Measurements from ENCODE around the gene PRRG4. TPM values are rescaled to one million over a fixed set of nuclear protein-coding genes. Genes with fewer than 3 reads are reported as not detected.
"Not testable (repeated sequence)": the region's sequence is repeated elsewhere in the genome, so short reads cannot be mapped to it uniquely, and the experiment has no call there.

PRRG4 gene
- not detected for polyA plus RNA-seq

DNA sequence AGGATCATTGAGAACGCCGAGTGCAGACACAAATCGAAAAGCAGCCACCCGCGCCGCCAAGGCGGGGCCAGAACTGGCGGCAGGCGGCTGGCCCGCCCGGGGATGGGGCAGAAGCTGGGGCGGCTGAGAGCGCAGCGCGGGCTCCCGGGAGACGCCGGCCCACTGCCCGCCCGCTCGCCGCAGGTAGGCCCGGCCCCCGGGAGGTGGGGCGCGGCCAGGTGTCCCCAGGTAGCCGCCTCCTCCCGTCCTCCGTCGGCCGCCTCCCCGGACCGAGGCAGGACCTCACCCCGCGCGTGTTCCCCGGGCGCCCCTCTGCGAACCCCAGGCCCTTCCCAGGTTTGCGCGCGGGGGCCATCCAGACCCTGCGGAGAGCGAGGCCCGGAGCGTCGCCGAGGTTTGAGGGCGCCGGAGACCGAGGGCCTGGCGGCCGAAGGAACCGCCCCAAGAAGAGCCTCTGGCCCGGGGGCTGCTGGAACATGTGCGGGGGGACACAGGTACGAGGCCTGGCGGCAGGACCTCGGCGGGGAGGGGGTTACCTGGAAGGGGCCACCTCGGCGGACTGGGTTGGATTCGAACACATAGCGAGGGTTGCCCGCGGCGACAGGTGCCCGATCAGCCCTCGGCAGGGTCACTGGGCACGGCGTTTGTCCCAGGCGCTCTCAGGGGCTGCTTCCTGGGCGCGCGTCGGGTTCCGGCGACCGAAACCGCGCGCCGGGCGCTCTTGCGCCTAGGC, at the start of gene PRRG4:
TSS of gene PRRG4 (plus strand) at position 248 of the 733 bp plus-strand sequence. CDS start 603 bp downstream, outside the sequence.
- Mint-ChIP-seq H3K4me3 (peak within 1 kb of the TSS; percentile 76 to 86 (median 82)), H3K27ac (no peak within 1 kb of the TSS), H3K36me3 (no peaks in the 10 kb centered on the region), H3K4me1 (peaks cover 12 to 19% of the 10 kb centered on the region in 2 donors), H3K27me3 (ENCODE audit: low read depth in 3 of 3) (peaks cover 5 to 11% (median 5%) of the 10 kb centered on the region in 3 donors), H3K9me3 (no peaks in the 10 kb centered on the region)
- no peak for DNase-seq

DNA sequence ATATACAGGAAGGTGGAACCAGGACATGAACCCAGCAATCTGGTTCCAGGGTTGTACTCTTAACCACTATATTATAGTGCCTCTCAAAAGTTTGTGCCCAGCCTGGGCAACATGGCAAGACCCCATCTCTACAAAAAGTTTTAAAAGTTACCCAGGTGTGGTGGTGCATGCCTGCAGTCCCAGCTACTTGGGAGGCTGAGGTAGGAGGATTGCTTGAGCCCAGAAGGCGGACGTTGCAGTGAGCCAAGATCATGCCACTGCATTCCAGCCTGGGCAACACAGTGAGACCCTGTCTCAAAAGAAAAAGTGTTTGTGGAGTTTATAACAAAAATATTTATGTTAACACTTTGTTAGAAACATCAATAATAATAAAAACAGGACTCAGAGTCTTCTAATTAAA, 48.9 kb upstream of the PRRG4 start:
- H3K27ac Mint-ChIP-seq; H3K36me3 Mint-ChIP-seq; H3K4me3 Mint-ChIP-seq; DNase-seq; H3K4me1 Mint-ChIP-seq; H3K9me3 Mint-ChIP-seq; H3K27me3 Mint-ChIP-seq (ENCODE audit: low read depth in 3 of 3): not testable (repeated sequence)

DNA sequence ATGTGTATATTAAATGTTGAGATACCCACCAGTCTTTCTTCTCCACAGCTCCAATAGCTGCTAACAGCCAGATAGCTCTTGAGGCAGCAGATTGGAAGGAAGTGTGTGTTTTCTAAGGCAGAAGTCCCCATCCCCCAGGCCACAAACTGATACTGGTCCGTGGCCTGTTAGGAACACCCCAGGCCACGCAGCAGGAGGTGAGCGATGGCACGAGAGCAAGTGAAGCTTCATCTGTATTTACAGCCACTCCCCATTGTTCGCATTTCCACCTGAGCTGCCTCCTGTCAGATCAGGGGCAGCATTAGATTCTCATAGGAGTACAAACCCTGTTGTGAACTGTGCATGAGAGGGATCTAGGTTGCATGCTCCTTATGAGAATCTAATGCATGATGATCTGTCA, 48.0 kb upstream of the PRRG4 start:
- DNase-seq: no peak
- Mint-ChIP-seq H3K4me3 (no peak overlapping the region), H3K4me1 (no peaks in the 10 kb centered on the region), H3K36me3 (no peaks in the 10 kb centered on the region), H3K27ac (no peak overlapping the region), H3K27me3 (ENCODE audit: low read depth in 3 of 3) (peaks cover 0 to 3% (median 1%) of the 10 kb centered on the region in 3 donors), H3K9me3 (no peaks in the 10 kb centered on the region)

DNA sequence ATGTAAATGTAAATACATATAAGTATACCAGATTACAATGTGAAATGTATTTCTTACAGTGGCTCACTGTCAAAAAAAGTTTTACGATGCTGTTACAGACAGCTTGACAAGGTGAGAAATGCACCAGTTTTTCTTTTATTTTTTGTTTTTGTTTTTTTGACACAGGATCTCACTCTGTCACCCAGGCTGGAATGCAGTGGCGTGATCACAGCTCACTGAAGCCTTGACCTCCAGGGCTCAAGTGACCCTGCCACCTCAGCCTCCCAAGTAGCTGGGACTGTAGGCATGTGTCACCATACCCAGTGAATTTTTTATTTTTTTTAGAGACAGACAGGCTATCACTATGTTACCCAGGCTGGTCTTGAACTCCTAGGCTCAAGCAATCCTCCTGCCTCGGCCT, 44.5 kb upstream of the PRRG4 start:
- no peak overlapping the region for H3K27ac Mint-ChIP-seq
- H3K36me3 Mint-ChIP-seq: no peaks in the 10 kb centered on the region
- no peaks in the 10 kb centered on the region for H3K9me3 Mint-ChIP-seq
- no peaks in the 10 kb centered on the region for H3K4me1 Mint-ChIP-seq
- peaks cover 0 to 3% (median 0%) of the 10 kb centered on the region in 3 donors for H3K27me3 Mint-ChIP-seq (ENCODE audit: low read depth in 3 of 3)
- no peak overlapping the region for H3K4me3 Mint-ChIP-seq
- no peak for DNase-seq

DNA sequence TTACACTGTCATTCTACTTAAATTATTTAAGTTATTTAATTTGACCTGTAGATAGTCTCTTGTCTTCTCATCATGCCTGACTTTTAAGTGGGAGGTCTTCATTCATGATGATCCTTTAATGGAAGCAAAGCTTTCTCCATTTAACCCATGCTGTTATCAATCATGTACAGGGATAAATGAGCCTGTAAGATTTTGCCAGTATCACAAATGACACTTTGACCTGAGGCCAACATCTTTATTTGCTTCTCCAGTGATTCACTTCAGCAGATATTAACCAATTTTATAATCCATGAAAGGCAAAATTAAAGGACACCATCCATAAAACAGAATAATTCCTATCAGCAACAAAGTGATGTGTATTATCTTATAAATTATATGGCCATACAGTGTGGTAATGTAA, 42.9 kb upstream of the PRRG4 start:
- H3K4me1 Mint-ChIP-seq: no peaks in the 10 kb centered on the region
- H3K27me3 Mint-ChIP-seq (ENCODE audit: low read depth in 3 of 3): no peaks in the 10 kb centered on the region
- no peak for DNase-seq
- no peak overlapping the region for H3K4me3 Mint-ChIP-seq
- no peaks in the 10 kb centered on the region for H3K9me3 Mint-ChIP-seq
- H3K27ac Mint-ChIP-seq: no peak overlapping the region
- no peaks in the 10 kb centered on the region for H3K36me3 Mint-ChIP-seq

DNA sequence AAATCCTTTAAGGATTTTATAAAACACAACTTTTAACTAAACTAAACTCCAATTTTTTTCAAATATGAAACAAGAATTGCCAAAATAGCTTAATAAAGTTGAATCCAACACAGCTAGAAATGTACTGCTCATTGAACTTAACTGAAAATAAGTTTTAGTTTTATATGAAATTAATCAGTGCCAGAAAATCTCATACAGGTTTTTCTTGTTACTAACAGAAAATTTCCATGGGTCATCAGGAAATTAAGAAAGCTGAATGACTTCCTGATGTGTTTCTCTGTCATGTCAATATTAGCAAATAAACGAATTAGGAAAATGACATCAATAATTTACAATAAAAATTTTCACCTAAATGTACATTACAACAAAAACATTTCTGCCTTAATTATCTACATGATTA, 38.8 kb upstream of the PRRG4 start:
- Mint-ChIP-seq H3K27me3 (ENCODE audit: low read depth in 3 of 3) (peaks cover 0 to 2% (median 2%) of the 10 kb centered on the region in 3 donors), H3K4me3 (no peak overlapping the region), H3K36me3 (no peaks in the 10 kb centered on the region), H3K4me1 (peaks cover 3 to 8% of the 10 kb centered on the region in 2 donors), H3K9me3 (no peaks in the 10 kb centered on the region), H3K27ac (no peak overlapping the region)
- DNase-seq: no peak

DNA sequence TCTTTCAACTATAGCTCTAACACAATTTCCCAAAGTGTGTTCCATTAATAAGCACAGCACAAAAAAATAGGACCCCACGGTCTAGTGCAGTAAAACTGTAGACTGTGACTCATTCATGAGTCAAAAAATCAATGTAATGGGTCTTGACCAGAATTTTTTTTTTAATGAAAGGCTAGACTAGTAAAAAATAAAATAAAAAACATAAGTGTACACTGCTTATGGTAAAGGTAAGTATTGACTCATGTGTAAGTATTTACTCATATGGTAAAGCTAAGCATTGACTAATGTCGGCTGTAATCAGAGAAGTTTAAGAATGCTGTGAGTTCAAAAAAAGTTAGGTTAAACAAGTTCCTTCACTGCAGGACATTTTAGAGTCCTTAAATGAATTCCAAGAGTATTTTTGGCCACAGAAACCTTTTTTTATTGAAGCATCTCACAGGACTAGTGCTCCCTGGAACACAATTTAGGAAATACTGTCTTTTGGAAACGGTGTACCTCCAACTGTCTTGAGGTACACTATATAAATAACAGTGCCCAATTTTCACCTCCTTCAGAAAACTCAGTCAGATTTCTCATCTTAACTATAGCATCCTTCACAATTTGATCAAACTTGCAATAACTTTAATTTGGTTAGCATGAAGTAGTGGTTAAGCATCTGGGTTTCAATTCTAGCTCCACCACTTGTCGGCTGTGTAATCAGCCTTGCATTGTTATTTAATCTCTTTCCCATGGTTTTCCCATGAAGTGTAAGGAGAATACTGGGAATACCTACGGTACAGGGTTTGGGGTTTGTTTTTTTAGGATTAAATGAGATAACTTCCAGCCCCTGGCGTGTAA, 37.4 kb upstream of the PRRG4 start:
- H3K4me3 Mint-ChIP-seq: peak overlapping the region in 3 of 5 donors; percentile 57 to 74 (median 70)
- no peak for DNase-seq
- H3K9me3 Mint-ChIP-seq: no peaks in the 10 kb centered on the region
- peaks cover 0 to 2% (median 2%) of the 10 kb centered on the region in 3 donors for H3K27me3 Mint-ChIP-seq (ENCODE audit: low read depth in 3 of 3)
- no peaks in the 10 kb centered on the region for H3K36me3 Mint-ChIP-seq
- peaks cover 3 to 8% of the 10 kb centered on the region in 2 donors for H3K4me1 Mint-ChIP-seq
- H3K27ac Mint-ChIP-seq: no peak overlapping the region

DNA sequence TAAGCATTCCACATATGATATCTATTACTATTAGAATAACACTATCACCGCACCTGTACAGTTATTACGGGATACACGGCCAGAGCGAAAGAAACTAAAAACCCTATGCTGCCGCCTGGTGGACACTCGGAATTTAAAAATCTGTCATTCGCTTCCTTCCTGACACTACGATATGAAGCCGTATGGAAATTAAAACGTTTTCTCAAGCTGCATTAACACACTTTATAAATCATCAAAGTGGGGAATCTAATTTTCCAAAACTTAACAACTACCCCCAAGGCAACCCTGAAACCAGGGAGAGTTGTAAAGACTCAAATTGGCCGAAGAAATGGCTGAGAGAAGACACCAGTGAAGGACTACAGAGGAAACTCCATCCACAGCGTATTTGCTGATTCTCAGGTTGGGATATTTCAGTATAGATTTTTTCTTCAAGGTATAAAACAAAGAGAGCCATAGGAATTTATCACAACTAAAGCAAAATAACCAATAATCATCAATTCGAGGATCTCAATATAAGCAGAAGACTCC, 36.7 kb upstream of the PRRG4 start:
- Mint-ChIP-seq H3K27ac (no peak overlapping the region), H3K36me3 (no peaks in the 10 kb centered on the region), H3K4me3 (peak overlapping the region in 4 of 5 donors; percentile 57 to 74 (median 64)), H3K27me3 (ENCODE audit: low read depth in 3 of 3) (peaks cover 0 to 2% (median 2%) of the 10 kb centered on the region in 3 donors), H3K9me3 (no peaks in the 10 kb centered on the region), H3K4me1 (peaks cover 3 to 8% of the 10 kb centered on the region in 2 donors)
- DNase-seq: peak; percentile 18 to 29 (median 29)

DNA sequence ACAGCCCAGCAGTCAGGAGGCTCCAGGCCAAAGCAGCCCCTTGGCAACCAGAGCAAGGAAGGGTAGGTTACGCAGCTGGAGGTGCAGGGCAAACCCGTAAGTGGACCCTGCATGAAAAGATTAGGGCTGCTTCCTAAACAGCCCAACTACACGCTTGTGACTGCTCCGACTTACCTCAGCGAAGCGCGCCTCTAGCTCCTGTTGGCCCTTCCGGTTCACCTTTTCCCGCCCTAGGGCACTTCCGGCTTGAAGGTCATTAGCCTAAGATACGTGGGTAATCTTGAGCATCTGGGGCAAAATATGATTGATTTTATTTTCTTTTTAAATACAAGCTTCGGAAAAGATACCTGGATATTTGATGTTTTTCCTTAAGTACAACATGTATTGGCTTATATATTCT, 35.3 kb upstream of the PRRG4 start, which contains the start of gene CCDC73:
TSS of gene CCDC73 (minus strand) at position 224 of the 400 bp plus-strand sequence. CDS start 34,419 bp downstream, outside the sequence.
- Mint-ChIP-seq H3K27ac (no peak within 1 kb of the TSS), H3K27me3 (ENCODE audit: low read depth in 3 of 3) (peaks cover 0 to 2% (median 2%) of the 10 kb centered on the region in 3 donors), H3K4me1 (peaks cover 3 to 8% of the 10 kb centered on the region in 2 donors), H3K9me3 (no peaks in the 10 kb centered on the region), H3K36me3 (no peaks in the 10 kb centered on the region), H3K4me3 (peak within 1 kb of the TSS in 1 of 5 donors; percentile 1)
- DNase-seq: no peak

DNA sequence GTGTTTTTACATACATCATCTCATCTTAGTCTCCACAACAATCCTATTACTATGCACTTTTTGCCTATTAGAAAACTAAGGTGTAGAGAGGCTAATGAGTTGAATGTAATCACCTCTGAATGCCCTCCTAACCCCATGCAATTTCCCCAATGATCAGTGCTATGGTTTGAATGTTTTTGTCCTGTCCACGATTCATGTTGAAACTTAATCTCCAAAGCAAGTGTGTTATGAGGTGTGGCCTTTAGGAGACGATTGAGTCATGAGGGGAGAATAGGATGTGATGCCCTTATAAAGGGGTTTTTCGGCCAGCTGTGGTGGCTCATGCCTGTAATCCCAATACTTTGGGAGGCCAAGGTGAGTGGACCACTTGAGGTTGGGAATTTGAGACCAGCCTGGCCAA, 33.3 kb upstream of the PRRG4 start:
- Mint-ChIP-seq H3K9me3 (no peaks in the 10 kb centered on the region), H3K36me3 (no peaks in the 10 kb centered on the region), H3K4me3 (no peak overlapping the region), H3K4me1 (peaks cover 3 to 8% of the 10 kb centered on the region in 2 donors), H3K27me3 (ENCODE audit: low read depth in 3 of 3) (peaks cover 0 to 3% (median 2%) of the 10 kb centered on the region in 3 donors), H3K27ac (no peak overlapping the region)
- no peak for DNase-seq

DNA sequence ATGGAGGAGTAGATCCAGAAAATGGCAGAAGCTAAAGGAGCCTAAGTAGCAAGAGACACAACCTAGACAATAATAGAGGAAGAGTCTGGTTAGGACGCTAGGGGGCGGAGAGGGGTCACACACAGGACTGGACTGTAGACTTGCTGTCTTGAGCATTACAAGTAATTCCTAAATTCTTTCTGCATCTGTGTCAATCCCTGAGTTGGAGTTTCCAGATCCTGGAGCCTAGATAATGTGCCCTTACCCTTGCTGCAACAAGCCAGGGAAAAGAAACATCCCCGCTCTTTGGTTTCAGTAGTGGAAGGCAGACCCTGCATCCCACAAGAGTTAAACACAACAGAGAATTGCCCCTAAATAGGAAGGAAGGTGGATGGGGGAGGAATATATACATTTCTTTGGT, 20.4 kb upstream of the PRRG4 start:
- Mint-ChIP-seq H3K9me3 (no peaks in the 10 kb centered on the region), H3K4me3 (no peak overlapping the region), H3K27ac (no peak overlapping the region), H3K4me1 (no peaks in the 10 kb centered on the region), H3K27me3 (ENCODE audit: low read depth in 3 of 3) (peaks cover 0 to 1% (median 1%) of the 10 kb centered on the region in 3 donors), H3K36me3 (no peaks in the 10 kb centered on the region)
- peak; percentile 10 to 15 (median 13) for DNase-seq

DNA sequence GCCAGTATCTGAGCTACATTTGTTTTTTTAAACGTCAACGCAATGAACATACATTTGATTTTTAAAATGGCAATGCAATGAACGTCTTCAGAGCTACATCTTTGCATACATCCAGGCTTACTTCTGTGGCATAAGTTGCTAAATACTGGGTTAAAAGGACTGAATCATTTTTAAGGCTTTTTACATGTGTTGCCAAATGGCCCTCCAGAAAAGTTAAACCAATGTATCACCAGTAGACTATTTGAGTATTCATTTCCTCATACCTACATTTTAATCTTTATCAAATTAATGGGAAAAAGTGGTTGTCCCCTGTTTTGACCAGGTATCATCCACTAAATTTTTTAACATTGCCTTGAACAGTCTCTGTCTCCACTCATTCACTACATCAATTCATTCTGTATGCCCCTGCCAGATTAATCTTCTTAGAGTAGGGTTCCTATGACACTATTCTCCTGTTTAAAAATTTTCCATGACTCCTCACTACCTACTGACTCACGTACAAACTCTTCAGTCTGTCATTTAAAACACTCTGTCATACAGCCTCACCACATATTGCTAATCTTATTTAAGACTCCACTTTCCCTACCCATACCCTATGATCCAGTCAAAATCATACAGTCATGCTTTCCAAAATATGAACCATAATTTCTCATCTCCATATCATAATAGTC, 12.4 kb upstream of the PRRG4 start:
- no peak overlapping the region for H3K27ac Mint-ChIP-seq
- no peak for DNase-seq
- no peaks in the 10 kb centered on the region for H3K9me3 Mint-ChIP-seq
- H3K4me1 Mint-ChIP-seq: no peaks in the 10 kb centered on the region
- no peaks in the 10 kb centered on the region for H3K36me3 Mint-ChIP-seq
- H3K4me3 Mint-ChIP-seq: no peak overlapping the region
- peaks cover 0 to 1% (median 0%) of the 10 kb centered on the region in 3 donors for H3K27me3 Mint-ChIP-seq (ENCODE audit: low read depth in 3 of 3)

DNA sequence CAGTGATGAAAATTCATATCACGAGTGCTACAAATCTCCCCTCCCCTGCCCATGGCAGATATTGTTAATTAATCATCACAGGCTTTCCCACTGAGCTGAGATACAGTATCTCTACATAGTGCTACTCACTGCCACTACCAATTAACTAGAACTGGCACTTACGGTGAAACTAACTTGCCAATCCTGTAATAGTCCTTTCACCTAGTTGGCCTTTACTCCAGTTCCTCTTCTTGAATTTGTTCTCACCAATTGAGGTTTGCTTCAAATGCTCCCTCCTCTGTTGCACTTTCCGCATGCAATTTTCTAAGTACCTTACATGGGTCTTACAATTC, 11.9 kb upstream of the PRRG4 start:
- H3K4me3 Mint-ChIP-seq: no peak overlapping the region
- H3K9me3 Mint-ChIP-seq: no peaks in the 10 kb centered on the region
- H3K36me3 Mint-ChIP-seq: peaks cover 0 to 4% (median 0%) of the 10 kb centered on the region in 3 donors
- H3K27ac Mint-ChIP-seq: no peak overlapping the region
- H3K27me3 Mint-ChIP-seq (ENCODE audit: low read depth in 3 of 3): peaks cover under 1 to 1% (median 1%) of the 10 kb centered on the region in 3 donors
- DNase-seq: no peak
- no peaks in the 10 kb centered on the region for H3K4me1 Mint-ChIP-seq

Data from immature natural killer cell (primary cell).